ENCODE measurements around the gene USP14. TPM values are rescaled to one million over a fixed set of nuclear protein-coding genes. Genes with fewer than 3 reads are reported as not detected.

Gene USP14
- total and polyA plus RNA-seq, 2 of the 8 experiments (the other 6 are each of a cell fraction or from before 2014, with no cell fraction given): 14.8 to 91.1 TPM

- H2BK20ac ChIP-seq (ENCODE audit: low read length): no peak overlapping the region
- no peak overlapping the region for H3K27ac ChIP-seq (ENCODE audit: low read depth, low read length)
- no peak overlapping the region for H2BK15ac ChIP-seq (ENCODE audit: low read length)
- no peak overlapping the region for H3K56ac ChIP-seq (replicated peaks; ENCODE audit: insufficient read length, low read depth, low read length)
- H2AK5ac ChIP-seq (ENCODE audit: low read depth, low read length): no peak overlapping the region
- H3K14ac ChIP-seq (ENCODE audit: insufficient read length): no peak overlapping the region
- H3K4ac ChIP-seq (replicated peaks; ENCODE audit: insufficient read length, low read depth, low read length): no peak overlapping the region
- H3K23ac ChIP-seq (ENCODE audit: insufficient read length): no peak overlapping the region
- no peaks in the 10 kb centered on the region for H3K27me3 ChIP-seq (replicated peaks in 1 of 4; ENCODE audit: control insufficient read depth in 3 of 4, extremely low read depth in 1 of 4, insufficient read depth in 3 of 4, low read length in 3 of 4)
- no peaks in the 10 kb centered on the region for H3K4me1 ChIP-seq (replicated peaks in 1 of 4; ENCODE audit: control insufficient read depth in 3 of 4, insufficient read depth in 4 of 4, low read length in 3 of 4)
- DNase-seq (ENCODE audit: low read depth in 1 of 2, low spot score in 2 of 2) (no peak), FAIRE-seq (no peak)
- POLR2A ChIA-PET (ENCODE audit: partially characterized antibody): no interaction called here
- no peak overlapping the region for H3K9ac ChIP-seq (replicated peaks in 1 of 4; ENCODE audit: extremely low read depth in 1 of 4, low read depth in 3 of 4, low read length in 3 of 4)
- H3K79me2 ChIP-seq (ENCODE audit: control insufficient read depth in 1 of 2, insufficient read depth in 2 of 2, low read length in 2 of 2): no peaks in the 10 kb centered on the region
- no peak overlapping the region for H2BK12ac ChIP-seq (ENCODE audit: low read depth, low read length)
- H3K4me2 ChIP-seq (ENCODE audit: insufficient read depth in 1 of 2, low read depth in 2 of 2, low read length in 2 of 2): no peak overlapping the region
- no peak overlapping the region for H3K4me3 ChIP-seq (ENCODE audit: extremely low read depth in 1 of 4, insufficient read depth in 2 of 4, low read depth in 3 of 4, low read length in 4 of 4)
- H4K91ac ChIP-seq (replicated peaks; ENCODE audit: insufficient read length, low read length): no peak overlapping the region
- H4K5ac ChIP-seq (ENCODE audit: insufficient read length, low read depth, low read length): no peak overlapping the region
- no peak overlapping the region for H4K8ac ChIP-seq (ENCODE audit: extremely low read depth, insufficient read depth, low read length)
- peaks cover 36 to 72% of the 10 kb centered on the region in 2 experiments for H3K9me3 ChIP-seq (ENCODE audit: insufficient read depth in 2 of 2, low read depth in 1 of 2, low read length in 1 of 2)
- H3K36me3 ChIP-seq (ENCODE audit: control insufficient read depth in 2 of 4, insufficient read depth in 4 of 4, low read length in 3 of 4): no peaks in the 10 kb centered on the region
- no peak overlapping the region for H2BK5ac ChIP-seq (ENCODE audit: low read depth, low read length)
- no peaks in the 10 kb centered on the region; the same call in 1 of the 2 replicates for H3K23me2 ChIP-seq (ENCODE audit: low read depth, low read length)
- WGBS, 2 experiments (ENCODE audit: extremely low coverage in 1 of 2, insufficient coverage in 1 of 2, insufficient read length in 1 of 2, insufficient replicate concordance in 2 of 2, low coverage in 1 of 2, low lambda C conversion rate in 2 of 2, missing lambda C conversion rate in 1 of 2): 84% methylated on average over 5 of the region's 5 CpGs; no CpG with 5 or more reads in 1 of the 2 experiments
- no peaks in the 10 kb centered on the region for H3K79me1 ChIP-seq (ENCODE audit: low read depth, low read length)
- no peak overlapping the region for H2BK120ac ChIP-seq (replicated peaks; ENCODE audit: low read depth, low read length)
- H4K20me1 ChIP-seq (replicated peaks in 1 of 2; ENCODE audit: control insufficient read depth in 1 of 2, insufficient read depth in 2 of 2, low read length in 2 of 2): no peaks in the 10 kb centered on the region
- CTCF ChIA-PET (ENCODE audit: partially characterized antibody): no interaction called here
- H3K18ac ChIP-seq (ENCODE audit: extremely low read depth, low read length): no peak overlapping the region
- H2AFZ ChIP-seq (ENCODE audit: low read length): no peak overlapping the region
- no peak for TF ChIP-seq TAF1 (IDR thresholded peaks at IDR 0.05; ENCODE audit: low read depth, low read length)
- TF ChIP-seq EP300 (IDR thresholded peaks at IDR 0.05; ENCODE audit: borderline replicate concordance in 1 of 2, low read depth in 2 of 2, low read length in 2 of 2): no peak
- TF ChIP-seq CTCF (IDR thresholded peaks at IDR 0.05; ENCODE audit: control extremely low read depth in 1 of 3, insufficient read depth in 1 of 3, low read depth in 1 of 3, low read length in 3 of 3): no peak
- TF ChIP-seq, protein P1, sequence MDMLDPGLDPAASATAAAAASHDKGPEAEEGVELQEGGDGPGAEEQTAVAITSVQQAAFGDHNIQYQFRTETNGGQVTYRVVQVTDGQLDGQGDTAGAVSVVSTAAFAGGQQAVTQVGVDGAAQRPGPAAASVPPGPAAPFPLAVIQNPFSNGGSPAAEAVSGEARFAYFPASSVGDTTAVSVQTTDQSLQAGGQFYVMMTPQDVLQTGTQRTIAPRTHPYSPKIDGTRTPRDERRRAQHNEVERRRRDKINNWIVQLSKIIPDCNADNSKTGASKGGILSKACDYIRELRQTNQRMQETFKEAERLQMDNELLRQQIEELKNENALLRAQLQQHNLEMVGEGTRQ (IDR thresholded peaks at IDR 0.05; ENCODE audit: low read length): no peak
- TF ChIP-seq HDAC2 (IDR thresholded peaks at IDR 0.05; ENCODE audit: borderline replicate concordance in 1 of 2, low read depth in 2 of 2, low read length in 2 of 2): no peak
- no peak for TF ChIP-seq SP4 (IDR thresholded peaks at IDR 0.05; ENCODE audit: low read length)
- TF ChIP-seq BRCA1 (IDR thresholded peaks at IDR 0.05; ENCODE audit: low read depth, low read length): no peak
- TF ChIP-seq CTBP2 (IDR thresholded peaks at IDR 0.05; ENCODE audit: borderline replicate concordance, insufficient read depth, insufficient read length, low read length): no peak
- TF ChIP-seq EZH2 (IDR thresholded peaks at IDR 0.05; ENCODE audit: low read depth, low read length, severe bottlenecking): no peak
- TF ChIP-seq TAF7 (optimal IDR thresholded peaks at IDR 0.05; ENCODE audit: borderline replicate concordance, low read depth, low read length): no peak
Measured at GRCh38 chr18:137327-137726, 21.0 kb upstream of the USP14 start.
